ENCODE measurements around the gene FMN1. TPM values are rescaled to one million over a fixed set of nuclear protein-coding genes. Genes with fewer than 3 reads are reported as not detected.
A peak's percentile ranks its signal among the peaks of the same experiment; 100 is the strongest.

Gene FMN1
- total RNA-seq = 1.1 to 1.6 TPM (median 1.2 TPM) in 3 replicates

DNA sequence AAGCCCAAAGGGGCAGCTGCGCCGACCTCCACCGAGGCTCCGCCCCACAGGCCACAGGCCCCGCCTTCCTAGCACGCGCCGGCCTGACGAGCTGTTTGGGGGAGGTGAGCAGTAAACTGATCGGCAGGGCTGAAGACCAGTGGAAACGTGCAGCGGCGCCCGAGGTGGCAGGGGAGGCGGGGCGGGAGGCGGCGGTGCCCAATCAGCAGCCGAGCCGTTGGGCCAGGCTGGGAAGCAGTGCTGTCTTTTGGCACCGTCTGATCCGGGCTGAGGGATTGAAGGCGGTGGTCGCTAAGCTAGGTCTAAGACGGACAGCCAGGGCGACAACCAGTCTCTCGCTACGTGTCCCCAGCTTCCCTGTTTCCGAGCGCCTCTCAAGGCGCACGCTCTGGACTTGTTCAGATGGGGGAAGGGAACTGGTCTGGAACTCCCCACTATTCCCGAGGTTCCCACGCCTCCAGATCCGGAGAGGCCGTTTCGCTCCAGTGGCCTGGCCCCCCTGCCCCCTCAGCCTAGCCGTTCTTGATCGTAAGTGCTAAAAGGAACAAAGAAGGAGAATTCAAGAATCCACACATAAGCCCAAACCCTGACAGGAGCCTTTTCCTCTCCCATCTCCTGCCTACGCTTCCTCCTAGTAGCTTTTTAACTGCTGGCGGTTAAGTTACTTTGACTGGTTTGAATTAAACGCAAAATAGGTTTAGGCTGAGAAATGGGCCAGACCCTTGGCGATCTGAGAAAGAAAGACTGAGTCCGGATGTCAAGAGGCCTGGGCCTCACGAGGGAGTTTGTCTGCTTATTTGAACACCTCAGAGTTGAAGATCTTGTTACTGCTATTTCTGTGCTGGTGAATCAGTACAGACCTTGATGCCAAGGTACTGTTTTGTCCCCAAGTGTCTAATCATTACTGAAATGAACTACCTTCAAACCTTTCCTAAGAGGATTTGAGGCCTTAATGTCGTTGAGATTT is at the start of gene FMN1:
Gene FMN1, minus strand, starts transcription at position 11 of the 967 bp plus-strand sequence. CDS start 39,800 bp downstream, outside the sequence.
- TF ChIP-seq, protein P1, sequence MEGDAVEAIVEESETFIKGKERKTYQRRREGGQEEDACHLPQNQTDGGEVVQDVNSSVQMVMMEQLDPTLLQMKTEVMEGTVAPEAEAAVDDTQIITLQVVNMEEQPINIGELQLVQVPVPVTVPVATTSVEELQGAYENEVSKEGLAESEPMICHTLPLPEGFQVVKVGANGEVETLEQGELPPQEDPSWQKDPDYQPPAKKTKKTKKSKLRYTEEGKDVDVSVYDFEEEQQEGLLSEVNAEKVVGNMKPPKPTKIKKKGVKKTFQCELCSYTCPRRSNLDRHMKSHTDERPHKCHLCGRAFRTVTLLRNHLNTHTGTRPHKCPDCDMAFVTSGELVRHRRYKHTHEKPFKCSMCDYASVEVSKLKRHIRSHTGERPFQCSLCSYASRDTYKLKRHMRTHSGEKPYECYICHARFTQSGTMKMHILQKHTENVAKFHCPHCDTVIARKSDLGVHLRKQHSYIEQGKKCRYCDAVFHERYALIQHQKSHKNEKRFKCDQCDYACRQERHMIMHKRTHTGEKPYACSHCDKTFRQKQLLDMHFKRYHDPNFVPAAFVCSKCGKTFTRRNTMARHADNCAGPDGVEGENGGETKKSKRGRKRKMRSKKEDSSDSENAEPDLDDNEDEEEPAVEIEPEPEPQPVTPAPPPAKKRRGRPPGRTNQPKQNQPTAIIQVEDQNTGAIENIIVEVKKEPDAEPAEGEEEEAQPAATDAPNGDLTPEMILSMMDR (IDR thresholded peaks at IDR 0.05; ENCODE audit: unreplicated experiment) = no peak
- Mint-ChIP-seq H3K4me1 (peaks cover 6% of the 10 kb centered on the region), H3K27ac (peak within 1 kb of the TSS; percentile 53), H3K4me3 (peak within 1 kb of the TSS; percentile 76), H3K9me3 (no peaks in the 10 kb centered on the region), H3K36me3 (no peaks in the 10 kb centered on the region), H3K27me3 (ENCODE audit: low read depth) (peaks cover 37% of the 10 kb centered on the region)
- peak; percentile 90 to 92 for DNase-seq (ENCODE audit: low spot score in 2 of 2, unreplicated experiment in 2 of 2)

- Mint-ChIP-seq H3K9me3 (no peaks in the 10 kb centered on the region), H3K4me3 (no peak overlapping the region), H3K27ac (peak overlapping the region; percentile 10), H3K36me3 (no peaks in the 10 kb centered on the region), H3K27me3 (ENCODE audit: low read depth) (no peaks in the 10 kb centered on the region), H3K4me1 (peaks cover 35% of the 10 kb centered on the region)
- TF ChIP-seq, protein P1 (IDR thresholded peaks at IDR 0.05; ENCODE audit: unreplicated experiment) = no peak
- DNase-seq (ENCODE audit: low spot score in 2 of 2, unreplicated experiment in 2 of 2) = no peak
Observed at GRCh38 chr15:33243869-33244268, 49.4 kb upstream of the FMN1 start.

GRCh38 chr15:33243393-33243792 is 48.9 kb upstream of the FMN1 start:
- Mint-ChIP-seq H3K36me3 (no peaks in the 10 kb centered on the region), H3K4me1 (peaks cover 35% of the 10 kb centered on the region), H3K27me3 (ENCODE audit: low read depth) (no peaks in the 10 kb centered on the region), H3K27ac (no peak overlapping the region), H3K9me3 (no peaks in the 10 kb centered on the region), H3K4me3 (no peak overlapping the region)
- no peak for DNase-seq (ENCODE audit: low spot score in 2 of 2, unreplicated experiment in 2 of 2)
- TF ChIP-seq, protein P1 (IDR thresholded peaks at IDR 0.05; ENCODE audit: unreplicated experiment) = no peak

DNA sequence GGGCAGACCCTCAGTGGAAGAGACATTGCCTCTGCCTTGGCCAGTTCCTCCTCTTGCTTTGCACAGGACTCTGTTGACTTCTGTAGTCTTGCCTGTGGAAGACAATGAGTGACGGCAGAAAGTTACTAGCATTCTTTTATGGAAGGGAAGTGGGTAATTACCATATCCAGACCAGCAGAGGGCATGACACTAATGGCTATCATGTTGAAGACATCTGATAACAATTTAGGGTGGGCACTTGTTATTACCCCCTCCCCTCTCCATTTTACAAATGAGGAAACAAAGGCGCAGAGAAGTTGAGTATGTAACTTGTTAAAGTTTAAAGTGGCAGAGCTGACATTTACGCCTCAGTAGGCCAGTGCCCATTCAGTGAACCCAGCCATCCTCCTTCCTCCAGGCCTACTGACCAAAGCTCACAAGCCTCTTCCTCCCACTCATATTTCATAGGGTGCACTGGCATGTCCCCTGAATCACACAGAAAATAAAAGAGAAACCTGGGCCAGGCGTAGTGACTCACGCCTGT is 48.2 kb upstream of the FMN1 start:
- Mint-ChIP-seq H3K27ac (peak overlapping the region; percentile 94), H3K27me3 (ENCODE audit: low read depth) (no peaks in the 10 kb centered on the region), H3K4me1 (peaks cover 35% of the 10 kb centered on the region), H3K9me3 (no peaks in the 10 kb centered on the region), H3K36me3 (no peaks in the 10 kb centered on the region), H3K4me3 (no peak overlapping the region)
- DNase-seq (ENCODE audit: low spot score in 2 of 2, unreplicated experiment in 2 of 2) = no peak
- TF ChIP-seq, protein P1 (IDR thresholded peaks at IDR 0.05; ENCODE audit: unreplicated experiment) = peak; percentile 51

DNA sequence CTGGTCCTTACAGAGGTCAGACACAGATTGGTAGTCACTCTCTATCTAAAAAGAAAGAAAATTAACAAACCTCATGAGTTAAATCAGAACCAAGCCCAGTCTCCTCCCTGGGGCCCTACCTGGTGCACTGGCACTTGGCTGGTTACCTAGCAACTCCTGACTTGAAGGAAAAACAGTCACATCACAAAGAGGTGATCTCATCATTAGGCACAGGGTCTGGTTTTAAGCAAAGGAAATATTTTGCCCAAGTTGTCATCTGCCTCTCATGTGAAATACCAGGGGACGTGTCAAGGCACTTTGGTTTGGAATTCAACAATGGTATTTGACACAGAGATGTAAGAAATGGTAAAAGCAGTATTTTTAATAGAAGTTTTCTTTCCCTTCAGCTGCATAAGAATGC is 47.7 kb upstream of the FMN1 start:
- peak overlapping the region; percentile 94 for H3K27ac Mint-ChIP-seq
- DNase-seq (ENCODE audit: low spot score in 2 of 2, unreplicated experiment in 2 of 2) = no peak
- no peak overlapping the region for H3K4me3 Mint-ChIP-seq
- H3K27me3 Mint-ChIP-seq (ENCODE audit: low read depth) = no peaks in the 10 kb centered on the region
- H3K9me3 Mint-ChIP-seq = no peaks in the 10 kb centered on the region
- peaks cover 35% of the 10 kb centered on the region for H3K4me1 Mint-ChIP-seq
- TF ChIP-seq, protein P1 (IDR thresholded peaks at IDR 0.05; ENCODE audit: unreplicated experiment) = no peak
- no peaks in the 10 kb centered on the region for H3K36me3 Mint-ChIP-seq

Measured in mesothelial cell of epicardium (in vitro differentiated cells).